ENCODE results near the gene SEC14L3. TPM values are rescaled to one million over a fixed set of nuclear protein-coding genes. Genes with fewer than 3 reads are reported as not detected.

Gene SEC14L3
- total RNA-seq, 1 experiment from 2014 or later: not detected

GRCh38 chr22:30470655-30471054 is 1.2 kb downstream of the SEC14L3 start:
- 100% methylated on average over 1 of the region's 2 CpGs for WGBS (ENCODE audit: extremely low coverage, insufficient read length, low lambda C conversion rate)
- H2BK20ac ChIP-seq (ENCODE audit: low read depth, low read length, poor library complexity, severe bottlenecking): no peak overlapping the region

More at GRCh38 chr22:30470655-30471054, 1.2 kb downstream of the SEC14L3 start:
- Histone ChIP-seq H3K23me2 (ENCODE audit: insufficient read length, low read depth, low read length, poor library complexity, severe bottlenecking) (no peaks in the 10 kb centered on the region), H3K18ac (ENCODE audit: insufficient read length, low read depth, low read length) (no peak overlapping the region), H3K79me1 (ENCODE audit: insufficient read depth, low read depth, low read length, poor library complexity, severe bottlenecking) (no peaks in the 10 kb centered on the region), H3K14ac (ENCODE audit: insufficient read depth, low read length) (no peak overlapping the region), H2BK120ac (ENCODE audit: low read depth, low read length, poor library complexity, severe bottlenecking) (no peak overlapping the region), H4K91ac (ENCODE audit: insufficient read length, low read depth, low read length) (no peak overlapping the region), H3K9me3 (ENCODE audit: control insufficient read depth, low read depth, low read length) (no peaks in the 10 kb centered on the region), H3K27ac (ENCODE audit: insufficient read length, low read depth, low read length) (no peak overlapping the region), H4K5ac (ENCODE audit: insufficient read length, low read depth, low read length) (no peak overlapping the region), H3K27me3 (ENCODE audit: insufficient read depth, low read length) (no peaks in the 10 kb centered on the region), H2BK15ac (ENCODE audit: low read depth, low read length) (no peak overlapping the region), H3K23ac (ENCODE audit: insufficient read length, low read depth, low read length) (no peak overlapping the region), H3K79me2 (ENCODE audit: insufficient read depth, low read length) (no peaks in the 10 kb centered on the region), H4K8ac (replicated peaks; ENCODE audit: insufficient read length, low read depth, low read length) (no peak overlapping the region), H2BK12ac (ENCODE audit: insufficient read length, low read depth, low read length) (no peak overlapping the region), H3T11ph (ENCODE audit: low read length) (no peak overlapping the region), H4K20me1 (ENCODE audit: control insufficient read depth, insufficient read depth, insufficient read length) (no peaks in the 10 kb centered on the region), H2BK5ac (ENCODE audit: insufficient read length, low read length) (no peak overlapping the region), H3K56ac (ENCODE audit: insufficient read length, low read depth, low read length) (no peak overlapping the region), H3K4ac (ENCODE audit: low read depth, low read length) (no peak overlapping the region), H3K9ac (ENCODE audit: extremely low read depth, insufficient read length, low read length) (no peak overlapping the region), H2AFZ (ENCODE audit: low read length) (no peak overlapping the region), H2AK5ac (ENCODE audit: insufficient read length, low read length) (no peak overlapping the region), H3K4me1 (ENCODE audit: insufficient read depth, low read length) (no peaks in the 10 kb centered on the region), H3K4me2 (ENCODE audit: insufficient read depth, insufficient read length, low read length) (no peak overlapping the region)
- peaks cover 40% of the 10 kb centered on the region for H3K27me3 Mint-ChIP-seq (ENCODE audit: low read depth)
- TF ChIP-seq, protein P1, sequence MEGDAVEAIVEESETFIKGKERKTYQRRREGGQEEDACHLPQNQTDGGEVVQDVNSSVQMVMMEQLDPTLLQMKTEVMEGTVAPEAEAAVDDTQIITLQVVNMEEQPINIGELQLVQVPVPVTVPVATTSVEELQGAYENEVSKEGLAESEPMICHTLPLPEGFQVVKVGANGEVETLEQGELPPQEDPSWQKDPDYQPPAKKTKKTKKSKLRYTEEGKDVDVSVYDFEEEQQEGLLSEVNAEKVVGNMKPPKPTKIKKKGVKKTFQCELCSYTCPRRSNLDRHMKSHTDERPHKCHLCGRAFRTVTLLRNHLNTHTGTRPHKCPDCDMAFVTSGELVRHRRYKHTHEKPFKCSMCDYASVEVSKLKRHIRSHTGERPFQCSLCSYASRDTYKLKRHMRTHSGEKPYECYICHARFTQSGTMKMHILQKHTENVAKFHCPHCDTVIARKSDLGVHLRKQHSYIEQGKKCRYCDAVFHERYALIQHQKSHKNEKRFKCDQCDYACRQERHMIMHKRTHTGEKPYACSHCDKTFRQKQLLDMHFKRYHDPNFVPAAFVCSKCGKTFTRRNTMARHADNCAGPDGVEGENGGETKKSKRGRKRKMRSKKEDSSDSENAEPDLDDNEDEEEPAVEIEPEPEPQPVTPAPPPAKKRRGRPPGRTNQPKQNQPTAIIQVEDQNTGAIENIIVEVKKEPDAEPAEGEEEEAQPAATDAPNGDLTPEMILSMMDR (conservative IDR thresholded peaks at IDR 0.05): no peak
- no peak for DNase-seq
- peaks cover 0 to 3% of the 10 kb centered on the region in 2 experiments; a peak in 1 of 4 replicates for H3K4me1 Mint-ChIP-seq
- no peak overlapping the region; a peak in 1 of 5 replicates for H3K4me3 Mint-ChIP-seq
- no peak overlapping the region for H3K27ac Mint-ChIP-seq
- H3K9me3 Mint-ChIP-seq: no peaks in the 10 kb centered on the region; a peak in 1 of 5 replicates
- no peaks in the 10 kb centered on the region for H3K36me3 Mint-ChIP-seq (ENCODE audit: insufficient read depth in 1 of 3, low read depth in 3 of 3)

Data from H9 (cell line).